Activated CD4-positive, alpha-beta T cell treated with anti-CD3 and anti-CD28 coated beads, Interleukin-10, Interleukin-2, amounts not matched to agents 100 ng/mL and 50 ng/mL, durations not matched to agents 16 hours and 8 hours (primary cell): ENCODE data around the gene PYCARD.
"Not testable (repeated sequence)": the region's sequence is repeated elsewhere in the genome, so short reads cannot be mapped to it uniquely, and the experiment has no call there.

Experiments used
- DNase-seq: peaks from one replicate; pipeline ENCODE4 v3.0.0-alpha.2; 2020

PYCARD gene

GRCh38 chr16:31214708-31215286 is 12.2 kb upstream of the PYCARD start:
- DNase-seq: no peak

- DNase-seq: no peak
Observed at GRCh38 chr16:31213877-31214707, 11.5 kb upstream of the PYCARD start, which contains the start of gene TRIM72. Gene TRIM72 (plus strand): TSS chr16:31214119. CDS start chr16:31214739, 620 bp downstream.

GRCh38 chr16:31213342-31213741 is 10.8 kb upstream of the PYCARD start:
- DNase-seq: no peak

- no peak for DNase-seq
Observed at GRCh38 chr16:31206776-31207175, 4.2 kb upstream of the PYCARD start.

GRCh38 chr16:31204871-31205666 is 2.5 kb upstream of the PYCARD start:
- DNase-seq: no peak

GRCh38 chr16:31201582-31202413 is 762 bp downstream of the PYCARD start:
- peak; percentile 47 for DNase-seq

- peak; percentile 63 for DNase-seq
Observed at GRCh38 chr16:31200821-31201568, 1.6 kb downstream of the PYCARD start.

GRCh38 chr16:31200111-31200510 is 2.4 kb downstream of the PYCARD start:
- not testable (repeated sequence) for DNase-seq

- DNase-seq: no peak
Observed at GRCh38 chr16:31199430-31200041, 3.0 kb downstream of the PYCARD start.

GRCh38 chr16:31198207-31198882 is 4.2 kb downstream of the PYCARD start:
- DNase-seq: no peak

- no peak for DNase-seq
Observed at GRCh38 chr16:31196324-31197088, 6.1 kb downstream of the PYCARD start.

GRCh38 chr16:31195861-31196260 is 6.7 kb downstream of the PYCARD start:
- DNase-seq: not testable (repeated sequence)

- DNase-seq: no peak
Observed at GRCh38 chr16:31194898-31195297, 7.7 kb downstream of the PYCARD start.

GRCh38 chr16:31193874-31194273 is 8.7 kb downstream of the PYCARD start:
- no peak for DNase-seq

- no peak for DNase-seq
Observed at GRCh38 chr16:31192856-31193642, 9.5 kb downstream of the PYCARD start.

- no peak for DNase-seq
Observed at GRCh38 chr16:31191697-31192428, 10.7 kb downstream of the PYCARD start.

- DNase-seq: no peak
Observed at GRCh38 chr16:31190818-31191444, 11.6 kb downstream of the PYCARD start.

GRCh38 chr16:31190061-31190460 is 12.5 kb downstream of the PYCARD start:
- DNase-seq: no peak
